Keratinocyte (primary cell): ENCODE measurements around the gene ARHGAP40. TPM values are rescaled to one million over a fixed set of nuclear protein-coding genes. Genes with fewer than 3 reads are reported as not detected.

Experiments
- DNase-seq: peaks from one replicate; pipeline ENCODE4 v3.0.0-alpha.2; 2011; ENCODE audit warnings: low read depth, missing footprints, low spot score
- FAIRE-seq: peaks from 2 replicates; lab custom pipeline; 2011; peaks lifted over from hg19 to GRCh38; lab: Jason Lieb, UNC
- H2AFZ ChIP-seq: 2 replicates; pipeline ENCODE4 v1.6.0; 2012; ENCODE audit warnings: low read length, control low read depth, inconsistent platforms; ENCODE audit not compliant: control insufficient read depth
- H3K27ac ChIP-seq: 2 replicates; pipeline ENCODE4 v1.5.1; 2011; ENCODE audit warnings: low read length; ENCODE audit not compliant: control insufficient read depth, insufficient read depth
- H3K27me3 ChIP-seq: 3 replicates; pipeline ENCODE4 v1.6.0; 2011; ENCODE audit warnings: low read length; ENCODE audit not compliant: control insufficient read depth, insufficient read depth; ENCODE audit errors: extremely low read depth
- H3K36me3 ChIP-seq, 2 experiments: 2 replicates in 1 of 2; 3 replicates in 1 of 2; pipeline ENCODE4 v1.5.1; 2011; ENCODE audit warnings: low read length in 2 of 2, mild to moderate bottlenecking in 1 of 2; ENCODE audit not compliant: control insufficient read depth in 2 of 2, insufficient read depth in 2 of 2; ENCODE audit errors: extremely low read depth in 1 of 2
- H3K4me1 ChIP-seq: 3 replicates; pipeline ENCODE4 v1.5.1; 2011; ENCODE audit warnings: low read length; ENCODE audit not compliant: control insufficient read depth, insufficient read depth; ENCODE audit errors: extremely low read depth
- H3K4me2 ChIP-seq: 3 replicates; pipeline ENCODE4 v1.6.0; 2011; ENCODE audit warnings: low read depth, low read length; ENCODE audit not compliant: control insufficient read depth, insufficient read depth; ENCODE audit errors: extremely low read depth
- H3K4me3 ChIP-seq, 3 experiments: fragments of 200-600 bp in 1 of 3; sonication (generic) in 1 of 3; 2 replicates in 2 of 3; 3 replicates in 1 of 3; pipeline ENCODE4 v1.5.1; 2011 to 2016; ENCODE audit warnings: low read length in 3 of 3, mild to moderate bottlenecking in 3 of 3, control low read depth in 2 of 3, inconsistent platforms in 1 of 3, low read depth in 1 of 3, mixed read lengths in 1 of 3, mixed run types in 1 of 3, moderate library complexity in 1 of 3; ENCODE audit not compliant: control insufficient read depth in 2 of 3, insufficient read depth in 2 of 3; ENCODE audit errors: extremely low read depth in 1 of 3
- H3K79me2 ChIP-seq: 2 replicates; pipeline ENCODE4 v1.6.0; 2012; ENCODE audit warnings: low read length; ENCODE audit not compliant: control insufficient read depth, insufficient read depth
- H3K9ac ChIP-seq: 3 replicates; pipeline ENCODE4 v1.6.0; 2011; ENCODE audit warnings: low read length; ENCODE audit not compliant: control insufficient read depth, insufficient read depth; ENCODE audit errors: extremely low read depth
- H3K9me1 ChIP-seq: 3 replicates; pipeline ENCODE4 v1.6.0; 2011; ENCODE audit warnings: low read length; ENCODE audit not compliant: control insufficient read depth, insufficient read depth; ENCODE audit errors: extremely low read depth
- H3K9me3 ChIP-seq: 2 replicates; pipeline ENCODE4 v1.5.1; 2012; ENCODE audit warnings: low read depth, low read length; ENCODE audit not compliant: control insufficient read depth
- H4K20me1 ChIP-seq: 3 replicates; pipeline ENCODE4 v1.6.0; 2011; ENCODE audit warnings: low read length; ENCODE audit not compliant: control insufficient read depth, insufficient read depth; ENCODE audit errors: extremely low read depth
- EZH2 ChIP-seq: IDR thresholded peaks from one replicate; pipeline ENCODE4 v1.6.1; 2012; ENCODE audit warnings: inconsistent platforms, mild to moderate bottlenecking, low read length, moderate library complexity
- dilution Hi-C: fragments of 300-500 bp; cut with MboI; formaldehyde crosslinking; loops from one replicate; pipeline ENCODE4 v1.7.0; 2020; ENCODE audit warnings: low sequenced_read_pairs; ENCODE audit not compliant: extremely low pct_ligation_motif_present
- polyA plus RNA-seq, 5 experiments: library from polyadenylated mRNA; depleted of rRNA in 3 of 5; stranded (reverse) in 3 of 5; stranded (forward) in 1 of 5; unstranded in 1 of 5; fragments of >200 nt; gene quantifications; 1 replicate in 1 of 5; 2 replicates in 3 of 5; 3 replicates in 1 of 5; pipeline versions ENCODE4 v1.2.1 to v1.2.3, GENCODE V29; 2011 to 2012; ENCODE audit warnings: missing spikeins in 2 of 5, low read depth in 1 of 5, low replicate concordance in 1 of 5
- TF ChIP-seq, protein P1 (sequence below), 3 experiments: IDR thresholded peaks in 1 of 3; conservative IDR thresholded peaks in 1 of 3; optimal IDR thresholded peaks in 1 of 3; 2 replicates in 2 of 3; 3 replicates in 1 of 3; pipeline versions ENCODE3 to v1.5.1; 2011; ENCODE audit warnings: low read length in 3 of 3, mild to moderate bottlenecking in 3 of 3, moderate library complexity in 2 of 3, control low read depth in 1 of 3, inconsistent platforms in 1 of 3; ENCODE audit not compliant: insufficient read depth in 2 of 3; ENCODE audit errors: extremely low read depth in 1 of 3

ARHGAP40 gene
- polyA plus RNA-seq, 1 donor (not counting 4 experiments of a cell fraction or from before 2014, with no cell fraction given), result 1.0 TPM

DNA sequence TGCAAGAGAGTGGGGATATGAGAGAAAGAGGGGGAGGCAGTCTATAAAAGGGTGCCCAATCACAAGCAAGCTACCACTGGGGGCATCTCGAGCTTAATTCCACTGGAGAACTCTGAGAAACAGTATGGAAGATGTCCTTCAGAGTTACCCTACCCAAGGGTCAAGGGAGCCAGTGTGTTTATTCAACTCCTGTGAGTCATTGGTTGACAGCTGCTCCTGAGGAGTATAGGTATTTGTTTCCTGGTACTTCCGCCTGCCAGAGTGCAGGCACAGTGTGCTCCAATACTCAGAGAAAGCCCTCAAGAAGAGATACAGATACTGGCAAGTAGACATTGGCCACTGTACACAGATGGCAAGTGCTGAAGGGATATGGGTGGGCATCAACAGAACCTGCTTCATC is 49.5 kb downstream of the ARHGAP40 start:
- Histone ChIP-seq H3K4me3 (no peak overlapping the region), H2AFZ (no peak overlapping the region), H3K4me1 (no peaks in the 10 kb centered on the region), H3K27me3 (peaks cover 18% of the 10 kb centered on the region), H3K4me2 (no peak overlapping the region), H4K20me1 (no peaks in the 10 kb centered on the region), H3K79me2 (no peaks in the 10 kb centered on the region), H3K36me3 (no peaks in the 10 kb centered on the region), H3K9me3 (no peaks in the 10 kb centered on the region), H3K9ac (no peak overlapping the region), H3K27ac (no peak overlapping the region), H3K9me1 (no peaks in the 10 kb centered on the region)
- TF ChIP-seq EZH2, result no peak
- TF ChIP-seq, protein P1, sequence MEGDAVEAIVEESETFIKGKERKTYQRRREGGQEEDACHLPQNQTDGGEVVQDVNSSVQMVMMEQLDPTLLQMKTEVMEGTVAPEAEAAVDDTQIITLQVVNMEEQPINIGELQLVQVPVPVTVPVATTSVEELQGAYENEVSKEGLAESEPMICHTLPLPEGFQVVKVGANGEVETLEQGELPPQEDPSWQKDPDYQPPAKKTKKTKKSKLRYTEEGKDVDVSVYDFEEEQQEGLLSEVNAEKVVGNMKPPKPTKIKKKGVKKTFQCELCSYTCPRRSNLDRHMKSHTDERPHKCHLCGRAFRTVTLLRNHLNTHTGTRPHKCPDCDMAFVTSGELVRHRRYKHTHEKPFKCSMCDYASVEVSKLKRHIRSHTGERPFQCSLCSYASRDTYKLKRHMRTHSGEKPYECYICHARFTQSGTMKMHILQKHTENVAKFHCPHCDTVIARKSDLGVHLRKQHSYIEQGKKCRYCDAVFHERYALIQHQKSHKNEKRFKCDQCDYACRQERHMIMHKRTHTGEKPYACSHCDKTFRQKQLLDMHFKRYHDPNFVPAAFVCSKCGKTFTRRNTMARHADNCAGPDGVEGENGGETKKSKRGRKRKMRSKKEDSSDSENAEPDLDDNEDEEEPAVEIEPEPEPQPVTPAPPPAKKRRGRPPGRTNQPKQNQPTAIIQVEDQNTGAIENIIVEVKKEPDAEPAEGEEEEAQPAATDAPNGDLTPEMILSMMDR (optimal IDR thresholded peaks at IDR 0.05 in 1 of 3, IDR thresholded peaks at IDR 0.05 in 1 of 3, conservative IDR thresholded peaks at IDR 0.05 in 1 of 3; ENCODE audit: extremely low read depth in 1 of 3, insufficient read depth in 2 of 3, low read length in 3 of 3), result no peak
- no peak for FAIRE-seq
- dilution Hi-C loops, result no loop called here
- no peak for DNase-seq

DNA sequence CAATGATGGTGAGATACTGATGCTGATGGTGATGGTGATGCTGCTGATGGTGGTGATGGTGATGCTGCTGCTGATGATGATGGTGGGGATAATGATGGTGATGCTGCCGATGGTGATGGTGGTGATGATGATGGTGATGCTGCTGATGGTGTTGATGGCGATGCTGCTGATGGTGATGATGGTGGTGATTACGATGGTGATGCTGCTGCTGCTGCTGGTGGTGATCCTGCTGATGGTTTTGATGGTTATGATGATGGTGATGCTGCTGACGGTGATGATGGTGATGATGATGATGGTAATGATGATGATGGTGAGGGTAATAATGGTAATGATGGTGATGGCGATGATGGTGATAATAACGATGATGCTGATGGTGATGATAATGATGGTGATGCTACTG is 50.0 kb downstream of the ARHGAP40 start:
- peaks cover 16% of the 10 kb centered on the region for H3K27me3 ChIP-seq
- dilution Hi-C loops, result no loop called here
- DNase-seq (no peak), FAIRE-seq (no peak)
- H3K9ac ChIP-seq, result no peak overlapping the region
- no peak for TF ChIP-seq EZH2
- TF ChIP-seq, protein P1 (optimal IDR thresholded peaks at IDR 0.05 in 1 of 3, IDR thresholded peaks at IDR 0.05 in 1 of 3, conservative IDR thresholded peaks at IDR 0.05 in 1 of 3; ENCODE audit: extremely low read depth in 1 of 3, insufficient read depth in 2 of 3, low read length in 3 of 3), result no peak
- no peaks in the 10 kb centered on the region for H4K20me1 ChIP-seq
- no peak overlapping the region for H3K4me3 ChIP-seq
- no peak overlapping the region for H2AFZ ChIP-seq
- H3K79me2 ChIP-seq, result no peaks in the 10 kb centered on the region
- no peaks in the 10 kb centered on the region for H3K36me3 ChIP-seq
- H3K9me3 ChIP-seq, result no peaks in the 10 kb centered on the region
- no peak overlapping the region for H3K27ac ChIP-seq
- no peak overlapping the region for H3K4me2 ChIP-seq
- H3K9me1 ChIP-seq, result no peaks in the 10 kb centered on the region
- H3K4me1 ChIP-seq, result no peaks in the 10 kb centered on the region
